ENCODE measurements around the gene EML5.

- no peak for TF ChIP-seq POLR2AphosphoS5 (IDR thresholded peaks at IDR 0.05; ENCODE audit: insufficient read depth in 1 of 2, low read depth in 1 of 2)
- TF ChIP-seq POLR2A (IDR thresholded peaks at IDR 0.05): no peak
These were observed 17.2 kb downstream of the EML5 start for GRCh38 chr14:88775532-88775931.

Measured in vagina (tissue), 2 donors.